Effector CD8-positive, alpha-beta T cell (primary cell): ENCODE data around the gene DIP2C.
"Not testable (repeated sequence)": the region's sequence is repeated elsewhere in the genome, so short reads cannot be mapped to it uniquely, and the experiment has no call there.

Experiments used
- DNase-seq: peaks from one replicate; lab custom pipeline; 2025; lab: John Stamatoyannopoulos, UW

DIP2C gene

GRCh38 chr10:700183-700582 is 10.7 kb upstream of the DIP2C start:
- not testable (repeated sequence) for DNase-seq

GRCh38 chr10:697097-697875 is 7.8 kb upstream of the DIP2C start:
- DNase-seq: no peak

GRCh38 chr10:695396-695795 is 5.9 kb upstream of the DIP2C start:
- DNase-seq: no peak

GRCh38 chr10:693506-693905 is 4.0 kb upstream of the DIP2C start:
- no peak for DNase-seq

- no peak for DNase-seq
Measured at GRCh38 chr10:692682-693351, 3.3 kb upstream of the DIP2C start.

- no peak for DNase-seq
Measured at GRCh38 chr10:691216-691615, 1.7 kb upstream of the DIP2C start.

GRCh38 chr10:690372-691161 is 1.1 kb upstream of the DIP2C start:
- DNase-seq: no peak

- no peak for DNase-seq
Measured at GRCh38 chr10:689121-689451, 382 bp downstream of the DIP2C start.

GRCh38 chr10:688312-689120 is 952 bp downstream of the DIP2C start:
- no peak for DNase-seq

- no peak for DNase-seq
Measured at GRCh38 chr10:687583-688311, 1.7 kb downstream of the DIP2C start.

- no peak for DNase-seq
Measured at GRCh38 chr10:686155-686931, 3.1 kb downstream of the DIP2C start.

- no peak for DNase-seq
Measured at GRCh38 chr10:685613-686012, 3.9 kb downstream of the DIP2C start.

- no peak for DNase-seq
Measured at GRCh38 chr10:683448-684071, 5.9 kb downstream of the DIP2C start.

- no peak for DNase-seq
Measured at GRCh38 chr10:682931-683447, 6.5 kb downstream of the DIP2C start.

- no peak for DNase-seq
Measured at GRCh38 chr10:681670-682318, 7.7 kb downstream of the DIP2C start.

- DNase-seq: no peak
Measured at GRCh38 chr10:680745-681144, 8.7 kb downstream of the DIP2C start.

GRCh38 chr10:680146-680545 is 9.3 kb downstream of the DIP2C start:
- no peak for DNase-seq

- DNase-seq: no peak
Measured at GRCh38 chr10:679556-679955, 9.9 kb downstream of the DIP2C start.

- not testable (repeated sequence) for DNase-seq
Measured at GRCh38 chr10:678662-679005, 10.8 kb downstream of the DIP2C start.
